H1 (cell line): ENCODE data around the gene TAS2R41. TPM values are rescaled to one million over a fixed set of nuclear protein-coding genes. Genes with fewer than 3 reads are reported as not detected.
A peak's percentile ranks its signal among the peaks of the same experiment; 100 is the strongest.

Experiments used
- CTCF ChIA-PET: fragments of 300-600 bp; sonication (Branson Sonifier 250); formaldehyde crosslinking; loops from one replicate; lab custom pipeline; 2021; ENCODE audit not compliant: partially characterized antibody; lab: Charles Lee
- POLR2A ChIA-PET: fragments of 300-600 bp; sonication (Branson Sonifier 250); formaldehyde crosslinking; loops from one replicate; lab custom pipeline; 2021; ENCODE audit warnings: inconsistent platforms; ENCODE audit not compliant: partially characterized antibody; lab: Charles Lee
- DNase-seq, 2 experiments: peaks; one replicate each; pipeline versions ENCODE4 v3.0.0 to v3.0.0-alpha.2; 2010 to 2022; ENCODE audit warnings: low spot score in 2 of 2, low read depth in 1 of 2, mixed read lengths in 1 of 2
- FAIRE-seq: peaks from 2 replicates; lab custom pipeline; 2011; peaks lifted over from hg19 to GRCh38; lab: Jason Lieb, UNC
- H2AFZ ChIP-seq: 2 replicates; pipeline ENCODE4 v1.8.1; 2012; ENCODE audit warnings: low read length, inconsistent platforms
- H2AK5ac ChIP-seq: 2 replicates; pipeline ENCODE4 v1.6.1; 2013; ENCODE audit warnings: low read depth, low read length
- H2BK120ac ChIP-seq: replicated peaks from 2 replicates; pipeline ENCODE3; 2013; ENCODE audit warnings: low read depth, low read length, inconsistent platforms
- H2BK12ac ChIP-seq: 2 replicates; pipeline ENCODE4 v1.6.1; 2013; ENCODE audit warnings: low read depth, low read length
- H2BK15ac ChIP-seq: 2 replicates; pipeline ENCODE4 v1.6.1; 2013; ENCODE audit warnings: low read length
- H2BK20ac ChIP-seq: 2 replicates; pipeline ENCODE4 v1.6.1; 2013; ENCODE audit warnings: low read length
- H2BK5ac ChIP-seq: 2 replicates; pipeline ENCODE4 v1.6.1; 2013; ENCODE audit warnings: low read depth, low read length
- H3K14ac ChIP-seq: 2 replicates; pipeline ENCODE4 v1.6.1; 2013; ENCODE audit warnings: inconsistent platforms; ENCODE audit not compliant: insufficient read length
- H3K18ac ChIP-seq: 2 replicates; pipeline ENCODE4 v1.6.1; 2013; ENCODE audit warnings: low read length; ENCODE audit errors: extremely low read depth
- H3K23ac ChIP-seq: 2 replicates; pipeline ENCODE4 v1.6.1; 2013; ENCODE audit warnings: inconsistent platforms; ENCODE audit not compliant: insufficient read length
- H3K23me2 ChIP-seq: 2 replicates; pipeline ENCODE4 v1.6.1; 2013; ENCODE audit warnings: low read depth, low read length
- H3K27ac ChIP-seq: 2 replicates; pipeline ENCODE4 v1.6.1; 2011; ENCODE audit warnings: low read depth, low read length, inconsistent platforms
- H3K27me3 ChIP-seq, 4 experiments: replicated peaks in 1 of 4; 1 replicate in 1 of 4; 2 replicates in 3 of 4; pipeline versions ENCODE4 v1.6.1 to v1.8.1; 2011 to 2013; ENCODE audit warnings: low read length in 3 of 4, mild to moderate bottlenecking in 3 of 4, inconsistent platforms in 2 of 4, mixed read lengths in 2 of 4, moderate library complexity in 1 of 4; ENCODE audit not compliant: control insufficient read depth in 3 of 4, insufficient read depth in 3 of 4; ENCODE audit errors: extremely low read depth in 1 of 4
- H3K36me3 ChIP-seq, 4 experiments: 2 replicates each; pipeline versions ENCODE4 v1.6.1 to v1.8.1; 2011 to 2013; ENCODE audit warnings: mild to moderate bottlenecking in 4 of 4, low read length in 3 of 4, moderate library complexity in 2 of 4, control low read depth in 1 of 4, inconsistent platforms in 1 of 4; ENCODE audit not compliant: insufficient read depth in 4 of 4, control insufficient read depth in 2 of 4
- H3K4ac ChIP-seq: replicated peaks from 2 replicates; pipeline ENCODE3; 2013; ENCODE audit warnings: low read length, low read depth, mixed read lengths, inconsistent platforms; ENCODE audit not compliant: insufficient read length
- H3K4me1 ChIP-seq, 4 experiments: replicated peaks in 1 of 4; 1 replicate in 1 of 4; 2 replicates in 3 of 4; pipeline versions ENCODE4 v1.6.1 to v1.8.1; 2011 to 2013; ENCODE audit warnings: low read length in 3 of 4, inconsistent platforms in 2 of 4, mixed read lengths in 1 of 4; ENCODE audit not compliant: insufficient read depth in 4 of 4, control insufficient read depth in 3 of 4
- H3K4me2 ChIP-seq, 2 experiments: 2 replicates each; pipeline versions ENCODE4 v1.6.1 to v1.8.1; 2011 to 2013; ENCODE audit warnings: low read depth in 2 of 2, low read length in 2 of 2, control low read depth in 1 of 2, inconsistent platforms in 1 of 2, mild to moderate bottlenecking in 1 of 2; ENCODE audit not compliant: insufficient read depth in 1 of 2
- H3K4me3 ChIP-seq, 4 experiments: fragments of 200-600, 300-600 bp in 1 of 4; sonication (generic), shearing (Covaris generic), sonication (Bioruptor Twin) in 1 of 4; 2 replicates each; pipeline versions ENCODE4 v1.5.1 to v1.8.1; 2011 to 2016; ENCODE audit warnings: low read length in 4 of 4, low read depth in 3 of 4, control low read depth in 2 of 4, inconsistent platforms in 2 of 4, mild to moderate bottlenecking in 2 of 4, mixed read lengths in 1 of 4, moderate library complexity in 1 of 4; ENCODE audit not compliant: insufficient read depth in 2 of 4; ENCODE audit errors: extremely low read depth in 1 of 4
- H3K56ac ChIP-seq: replicated peaks from 2 replicates; pipeline ENCODE3; 2013; ENCODE audit warnings: low read depth, mild to moderate bottlenecking, mixed read lengths, low read length, inconsistent platforms; ENCODE audit not compliant: insufficient read length
- H3K79me1 ChIP-seq: 2 replicates; pipeline ENCODE4 v1.6.1; 2013; ENCODE audit warnings: low read depth, low read length, control low read depth
- H3K79me2 ChIP-seq, 2 experiments: 2 replicates each; pipeline versions ENCODE4 v1.6.1 to v1.8.1; 2012 to 2013; ENCODE audit warnings: low read length in 2 of 2, mild to moderate bottlenecking in 2 of 2, inconsistent platforms in 1 of 2; ENCODE audit not compliant: insufficient read depth in 2 of 2, control insufficient read depth in 1 of 2
- H3K9ac ChIP-seq, 4 experiments: replicated peaks in 1 of 4; 1 replicate in 1 of 4; 2 replicates in 3 of 4; pipeline versions ENCODE4 v1.6.1 to v1.8.1; 2011 to 2013; ENCODE audit warnings: low read depth in 3 of 4, low read length in 3 of 4, control low read depth in 2 of 4, mild to moderate bottlenecking in 2 of 4, moderate library complexity in 2 of 4, inconsistent platforms in 1 of 4; ENCODE audit errors: extremely low read depth in 1 of 4
- H3K9me3 ChIP-seq, 2 experiments: 2 replicates each; pipeline versions ENCODE4 v1.6.1 to v1.8.1; 2012 to 2013; ENCODE audit warnings: mild to moderate bottlenecking in 2 of 2, moderate library complexity in 2 of 2, control low read depth in 1 of 2, inconsistent platforms in 1 of 2, low read depth in 1 of 2, low read length in 1 of 2, mixed read lengths in 1 of 2; ENCODE audit not compliant: insufficient read depth in 2 of 2
- H4K20me1 ChIP-seq, 2 experiments: replicated peaks in 1 of 2; 2 replicates each; pipeline versions ENCODE3 to v1.8.1; 2011 to 2013; ENCODE audit warnings: inconsistent platforms in 2 of 2, low read length in 2 of 2, mild to moderate bottlenecking in 1 of 2; ENCODE audit not compliant: insufficient read depth in 2 of 2, control insufficient read depth in 1 of 2
- H4K5ac ChIP-seq: 2 replicates; pipeline ENCODE4 v1.6.1; 2013; ENCODE audit warnings: low read length, low read depth, mixed read lengths, inconsistent platforms; ENCODE audit not compliant: insufficient read length
- H4K8ac ChIP-seq: 2 replicates; pipeline ENCODE4 v1.8.0; 2013; ENCODE audit warnings: mild to moderate bottlenecking, moderate library complexity, low read length, inconsistent platforms; ENCODE audit not compliant: insufficient read depth; ENCODE audit errors: extremely low read depth
- H4K91ac ChIP-seq: replicated peaks from 2 replicates; pipeline ENCODE3; 2013; ENCODE audit warnings: low read length, mixed read lengths, inconsistent platforms; ENCODE audit not compliant: insufficient read length
- WGBS, 2 experiments: shearing (Covaris generic) in 1 of 2; methylation state at CpG; one replicate each; pipeline versions ENCODE4 v1.1.6 to v1.1.7; 2013 to 2015; ENCODE audit warnings: low lambda C conversion rate in 2 of 2, mixed read lengths in 2 of 2, inconsistent platforms in 1 of 2, low coverage in 1 of 2, missing lambda C conversion rate in 1 of 2; ENCODE audit not compliant: insufficient replicate concordance in 2 of 2, insufficient coverage in 1 of 2, insufficient read length in 1 of 2; ENCODE audit errors: extremely low coverage in 1 of 2, missing lambda C conversion rate in 1 of 2; 5-methylcytosine and 5-hydroxymethylcytosine counted together
- long read RNA-seq, 2 experiments: library from RNA in 1 of 2; library from capped mRNA in 1 of 2; stranded (forward); transcript quantifications; one replicate each; pipeline ENCODE4 v2.0.0, GENCODE V29; 2021; ENCODE audit warnings: inconsistent platforms in 1 of 2
- polyA minus RNA-seq, 3 experiments: library from RNA; depleted of rRNA, polyadenylated mRNA; stranded (reverse); fragments of >200 nt; gene quantifications; 1 replicate in 2 of 3; 2 replicates in 1 of 3; pipeline ENCODE4 v1.2.3, GENCODE V29; 2011
- polyA plus RNA-seq, 7 experiments: library from polyadenylated mRNA; depleted of rRNA in 3 of 7; stranded (reverse) in 5 of 7; unstranded in 2 of 7; fragments of >200 nt in 5 of 7; fragments of 200-250 nt in 2 of 7; gene quantifications; 1 replicate in 5 of 7; 2 replicates in 1 of 7; 4 replicates in 1 of 7; pipeline versions ENCODE4 v1.2.1 to v1.2.3, GENCODE V29; 2011 to 2013; ENCODE audit warnings: missing spikeins in 2 of 7, mixed read lengths in 2 of 7
- total RNA-seq: library from RNA; stranded (reverse); fragmentation: NEBNext Ultra II Directional; extraction: Animal tissue kit (Norgen Biotek cat#: 25700); gene quantifications from 2 replicates; pipeline ENCODE4 v1.2.1, GENCODE V29; 2021
- TF ChIP-seq, protein P1 (sequence below): IDR thresholded peaks from 2 replicates; pipeline ENCODE4 v1.6.1; 2011; ENCODE audit warnings: low read depth, mild to moderate bottlenecking, low read length; ENCODE audit not compliant: insufficient read depth

The TAS2R41 gene, protein sequence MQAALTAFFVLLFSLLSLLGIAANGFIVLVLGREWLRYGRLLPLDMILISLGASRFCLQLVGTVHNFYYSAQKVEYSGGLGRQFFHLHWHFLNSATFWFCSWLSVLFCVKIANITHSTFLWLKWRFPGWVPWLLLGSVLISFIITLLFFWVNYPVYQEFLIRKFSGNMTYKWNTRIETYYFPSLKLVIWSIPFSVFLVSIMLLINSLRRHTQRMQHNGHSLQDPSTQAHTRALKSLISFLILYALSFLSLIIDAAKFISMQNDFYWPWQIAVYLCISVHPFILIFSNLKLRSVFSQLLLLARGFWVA
- total RNA-seq (not detected in 2 replicates), polyA plus RNA-seq (2011; rRNA removed) (0.12 TPM in 1 of 2 replicates, not detected in the other), polyA minus RNA-seq (2011; rRNA and poly(A)+ RNA removed) (2.3 and 3.0 TPM in 2 replicates)
- not detected for polyA plus RNA-seq (2011; cell fraction: cytosol; rRNA removed)
- 0.64 TPM for polyA plus RNA-seq (2011; cell fraction: nucleus; rRNA removed)
- polyA plus RNA-seq (2012, experiment 1 of 2), result not detected in 4 replicates
- not detected for polyA plus RNA-seq (2012, experiment 2 of 2)
- polyA plus RNA-seq (2013, experiment 1 of 2), result not detected
- polyA plus RNA-seq (2013, experiment 2 of 2), result 0.06 TPM
- polyA minus RNA-seq (2011; cell fraction: cytosol; rRNA and poly(A)+ RNA removed), result not detected
- 6.4 TPM for polyA minus RNA-seq (2011; cell fraction: nucleus; rRNA and poly(A)+ RNA removed)
- long read RNA-seq, experiment 1, result 0 reads
- long read RNA-seq, experiment 2, result 0 reads

DNA sequence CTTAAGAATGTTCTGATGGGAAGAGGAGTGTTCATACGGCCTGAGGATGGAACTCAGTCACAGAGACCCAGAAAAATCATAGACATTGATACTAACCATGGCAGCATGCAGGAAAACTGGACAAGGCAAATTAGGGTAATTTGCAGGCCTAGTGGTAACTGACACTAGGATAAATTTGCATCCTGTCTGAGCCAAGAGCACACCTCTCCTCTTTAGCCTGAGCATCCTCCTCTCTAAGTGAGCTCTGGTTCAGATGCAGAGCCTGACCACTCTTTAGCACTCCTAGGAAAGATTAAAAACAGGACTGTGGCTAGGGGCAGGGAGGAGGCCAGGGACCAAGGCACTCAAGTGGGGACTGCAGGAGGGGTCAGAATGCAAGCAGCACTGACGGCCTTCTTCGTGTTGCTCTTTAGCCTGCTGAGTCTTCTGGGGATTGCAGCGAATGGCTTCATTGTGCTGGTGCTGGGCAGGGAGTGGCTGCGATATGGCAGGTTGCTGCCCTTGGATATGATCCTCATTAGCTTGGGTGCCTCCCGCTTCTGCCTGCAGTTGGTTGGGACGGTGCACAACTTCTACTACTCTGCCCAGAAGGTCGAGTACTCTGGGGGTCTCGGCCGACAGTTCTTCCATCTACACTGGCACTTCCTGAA lies at the start of gene TAS2R41:
Gene TAS2R41, plus strand, starts transcription at position 373 of the 650 bp plus-strand sequence. Its CDS starts 0 bp downstream, at position 373.
- Histone ChIP-seq H4K8ac (peak within 1 kb of the TSS; percentile 7; the same call in 1 of the 2 replicates), H2BK20ac (no peak within 1 kb of the TSS), H3K27me3 (no peaks in the 10 kb centered on the region), H3K36me3 (no peaks in the 10 kb centered on the region), H4K20me1 (no peaks in the 10 kb centered on the region), H3K79me1 (no peaks in the 10 kb centered on the region), H3K4me1 (no peaks in the 10 kb centered on the region), H3K18ac (no peak within 1 kb of the TSS), H3K27ac (no peak within 1 kb of the TSS), H3K4me3 (no peak within 1 kb of the TSS), H3K9ac (no peak within 1 kb of the TSS; a peak in 1 of 7 replicates), H2BK5ac (no peak within 1 kb of the TSS), H4K5ac (no peak within 1 kb of the TSS), H3K14ac (no peak within 1 kb of the TSS), H2BK15ac (no peak within 1 kb of the TSS), H3K79me2 (no peaks in the 10 kb centered on the region), H2AFZ (no peak within 1 kb of the TSS), H4K91ac (no peak within 1 kb of the TSS), H2BK120ac (no peak within 1 kb of the TSS), H3K23ac (no peak within 1 kb of the TSS), H2AK5ac (no peak within 1 kb of the TSS), H3K23me2 (no peaks in the 10 kb centered on the region), H3K9me3 (no peaks in the 10 kb centered on the region), H2BK12ac (no peak within 1 kb of the TSS), H3K4ac (no peak within 1 kb of the TSS), H3K4me2 (no peak within 1 kb of the TSS), H3K56ac (no peak within 1 kb of the TSS)
- DNase-seq (no peak), FAIRE-seq (no peak)
- POLR2A ChIA-PET, result no interaction called here
- CTCF ChIA-PET, result interaction anchor here (0.6 to 1.7 kb wide), 3 partner anchors 10 to 171 kb away, joined by 3 to 4 read pairs (median 3); no protein-coding TSS in a partner anchor
- TF ChIP-seq, protein P1, sequence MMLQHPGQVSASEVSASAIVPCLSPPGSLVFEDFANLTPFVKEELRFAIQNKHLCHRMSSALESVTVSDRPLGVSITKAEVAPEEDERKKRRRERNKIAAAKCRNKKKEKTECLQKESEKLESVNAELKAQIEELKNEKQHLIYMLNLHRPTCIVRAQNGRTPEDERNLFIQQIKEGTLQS, result no peak
- WGBS, 2 experiments, result 85% methylated on average over 10 of the region's 10 CpGs; no CpG with 5 or more reads in 1 of the 2 experiments
